BE2C (cell line): ENCODE results near the gene SEMA7A.

Source experiments
- DNase-seq: peaks from one replicate; pipeline ENCODE4 v3.0.0-alpha.2; 2020
- H3K27me3 ChIP-seq: fragments of 250-450 bp; sonication (Bioruptor Pico); 2 replicates; pipeline ENCODE4 v1.5.1; 2020; ENCODE audit warnings: mild to moderate bottlenecking
- H3K36me3 ChIP-seq: fragments of 250-450 bp; sonication (Bioruptor Pico); 2 replicates; pipeline ENCODE4 v1.5.1; 2020; ENCODE audit warnings: mild to moderate bottlenecking
- H3K4me1 ChIP-seq: fragments of 250-450 bp; sonication (Bioruptor Pico); 2 replicates; pipeline ENCODE4 v1.5.1; 2020
- H3K4me3 ChIP-seq: 2 replicates; pipeline ENCODE4 v1.5.1; 2011; ENCODE audit warnings: low read depth, low read length
- H3K9me3 ChIP-seq: fragments of 250-450 bp; sonication (Bioruptor Pico); 2 replicates; pipeline ENCODE4 v1.5.1; 2020
- TF ChIP-seq, protein P1 (sequence below): IDR thresholded peaks from 2 replicates; pipeline ENCODE4 v1.5.1; 2012; ENCODE audit warnings: mild to moderate bottlenecking, low read depth, low read length

SEMA7A gene

DNA sequence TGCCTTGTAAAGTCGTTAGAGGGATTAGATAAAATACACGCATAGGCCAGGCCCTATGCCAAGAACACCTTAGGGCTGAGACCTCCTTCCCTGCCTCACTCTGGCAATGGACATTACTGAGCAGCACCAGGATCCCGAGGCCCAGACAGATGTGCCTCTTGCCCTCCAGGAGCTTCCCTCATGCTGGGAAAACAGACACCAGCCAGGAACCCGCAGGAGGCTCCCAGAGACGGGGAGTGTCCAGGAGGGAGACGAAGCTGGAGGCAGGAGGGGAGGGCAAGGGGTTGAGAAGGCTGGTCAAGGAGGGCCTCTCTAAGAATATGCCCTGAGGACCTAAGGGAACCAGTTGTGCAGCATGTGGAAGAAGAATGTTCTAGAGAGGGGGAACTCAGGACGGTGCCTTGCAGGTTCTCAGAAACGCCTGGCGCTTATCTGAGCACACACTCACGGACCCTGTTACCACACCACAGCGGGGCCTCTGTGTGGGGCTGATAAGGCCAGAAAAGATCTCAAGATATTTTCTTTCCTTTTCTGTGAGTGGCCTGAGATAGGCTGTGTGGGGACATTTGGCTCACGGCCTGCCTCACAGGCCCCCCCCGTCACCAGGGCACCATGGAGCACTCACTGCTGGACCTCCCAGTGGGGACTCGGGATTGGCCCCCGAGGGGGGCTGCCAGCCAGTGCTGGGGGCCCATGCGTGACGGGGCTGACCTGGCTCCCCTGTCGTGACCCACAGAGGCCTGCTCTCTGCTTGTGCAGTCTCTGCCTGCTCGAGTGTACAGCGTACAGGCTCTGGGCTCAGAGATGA is 44.3 kb downstream of the SEMA7A start:
- Histone ChIP-seq H3K4me1 (no peaks in the 10 kb centered on the region), H3K4me3 (no peak overlapping the region), H3K9me3 (no peaks in the 10 kb centered on the region), H3K27me3 (no peaks in the 10 kb centered on the region), H3K36me3 (no peaks in the 10 kb centered on the region)
- TF ChIP-seq, protein P1, sequence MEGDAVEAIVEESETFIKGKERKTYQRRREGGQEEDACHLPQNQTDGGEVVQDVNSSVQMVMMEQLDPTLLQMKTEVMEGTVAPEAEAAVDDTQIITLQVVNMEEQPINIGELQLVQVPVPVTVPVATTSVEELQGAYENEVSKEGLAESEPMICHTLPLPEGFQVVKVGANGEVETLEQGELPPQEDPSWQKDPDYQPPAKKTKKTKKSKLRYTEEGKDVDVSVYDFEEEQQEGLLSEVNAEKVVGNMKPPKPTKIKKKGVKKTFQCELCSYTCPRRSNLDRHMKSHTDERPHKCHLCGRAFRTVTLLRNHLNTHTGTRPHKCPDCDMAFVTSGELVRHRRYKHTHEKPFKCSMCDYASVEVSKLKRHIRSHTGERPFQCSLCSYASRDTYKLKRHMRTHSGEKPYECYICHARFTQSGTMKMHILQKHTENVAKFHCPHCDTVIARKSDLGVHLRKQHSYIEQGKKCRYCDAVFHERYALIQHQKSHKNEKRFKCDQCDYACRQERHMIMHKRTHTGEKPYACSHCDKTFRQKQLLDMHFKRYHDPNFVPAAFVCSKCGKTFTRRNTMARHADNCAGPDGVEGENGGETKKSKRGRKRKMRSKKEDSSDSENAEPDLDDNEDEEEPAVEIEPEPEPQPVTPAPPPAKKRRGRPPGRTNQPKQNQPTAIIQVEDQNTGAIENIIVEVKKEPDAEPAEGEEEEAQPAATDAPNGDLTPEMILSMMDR: no peak
- no peak for DNase-seq

DNA sequence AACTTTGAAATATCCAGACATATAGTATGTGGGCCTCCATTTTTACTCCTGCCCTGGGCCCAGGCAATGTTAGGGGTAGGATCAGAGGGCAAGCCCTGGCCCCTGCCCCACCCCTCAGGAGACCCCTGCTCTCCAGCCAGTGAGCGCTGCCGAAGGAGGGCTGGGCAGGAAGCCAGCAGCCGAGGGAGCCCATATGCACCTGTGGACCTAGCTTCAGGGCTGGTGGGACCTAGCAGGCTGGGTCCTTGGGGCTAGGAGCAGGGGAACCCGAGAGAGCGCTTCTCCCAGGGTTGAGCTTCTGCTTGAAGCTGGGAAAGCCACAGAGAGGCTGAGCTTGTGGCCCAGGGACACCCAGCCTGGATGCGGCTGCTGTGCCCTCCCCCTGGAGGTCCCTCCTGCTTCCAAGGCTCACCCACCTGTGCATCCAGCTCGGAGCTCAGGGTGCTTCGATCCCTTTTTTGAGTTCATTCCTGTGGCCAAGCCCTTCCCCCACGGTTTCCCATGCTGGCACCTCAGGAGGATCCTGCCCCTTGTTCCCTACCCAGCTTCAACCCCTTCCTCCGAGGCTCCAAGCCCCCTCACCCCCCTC is 45.3 kb downstream of the SEMA7A start:
- DNase-seq: no peak
- no peaks in the 10 kb centered on the region for H3K9me3 ChIP-seq
- TF ChIP-seq, protein P1: no peak
- H3K4me1 ChIP-seq: no peaks in the 10 kb centered on the region
- H3K27me3 ChIP-seq: no peaks in the 10 kb centered on the region
- no peaks in the 10 kb centered on the region for H3K36me3 ChIP-seq
- H3K4me3 ChIP-seq: no peak overlapping the region

DNA sequence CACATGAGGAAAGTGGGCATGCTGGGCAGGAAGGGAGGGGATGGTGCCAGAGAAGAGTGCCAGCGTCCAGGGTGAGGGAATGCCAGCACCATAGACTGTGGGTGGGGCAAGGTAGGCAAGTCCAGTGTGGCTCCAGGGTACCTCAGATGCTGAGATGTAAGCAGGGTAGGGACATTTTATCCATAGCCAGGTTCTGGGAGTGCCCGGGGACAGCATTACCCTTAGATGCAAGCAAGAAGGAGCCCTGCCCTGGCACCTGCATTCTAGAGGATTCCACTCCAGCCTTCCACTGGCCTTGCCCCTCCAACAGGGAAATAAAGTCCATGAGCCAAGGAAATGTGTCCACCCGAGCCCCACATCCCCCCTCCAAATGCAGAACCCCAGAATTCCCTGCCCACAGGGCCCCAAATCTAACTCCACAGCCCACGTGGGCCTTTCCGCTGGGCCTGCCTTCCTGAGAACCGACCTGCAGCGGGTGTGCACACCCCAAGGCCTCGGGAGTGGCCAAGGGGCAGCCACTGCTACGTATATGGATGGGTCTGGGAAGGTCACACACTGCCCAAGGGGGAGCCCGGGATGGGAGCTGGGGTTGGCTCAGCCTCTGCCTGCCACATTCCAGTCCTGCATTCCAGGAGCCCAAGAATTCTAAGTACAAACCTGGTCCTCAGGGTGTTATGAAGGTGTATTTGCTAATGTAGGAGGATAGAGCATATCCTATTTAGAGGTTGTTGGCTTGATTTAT is 46.0 kb downstream of the SEMA7A start:
- no peaks in the 10 kb centered on the region for H3K36me3 ChIP-seq
- no peaks in the 10 kb centered on the region for H3K27me3 ChIP-seq
- DNase-seq: no peak
- TF ChIP-seq, protein P1: no peak
- no peaks in the 10 kb centered on the region for H3K4me1 ChIP-seq
- H3K9me3 ChIP-seq: no peaks in the 10 kb centered on the region
- no peak overlapping the region for H3K4me3 ChIP-seq

DNA sequence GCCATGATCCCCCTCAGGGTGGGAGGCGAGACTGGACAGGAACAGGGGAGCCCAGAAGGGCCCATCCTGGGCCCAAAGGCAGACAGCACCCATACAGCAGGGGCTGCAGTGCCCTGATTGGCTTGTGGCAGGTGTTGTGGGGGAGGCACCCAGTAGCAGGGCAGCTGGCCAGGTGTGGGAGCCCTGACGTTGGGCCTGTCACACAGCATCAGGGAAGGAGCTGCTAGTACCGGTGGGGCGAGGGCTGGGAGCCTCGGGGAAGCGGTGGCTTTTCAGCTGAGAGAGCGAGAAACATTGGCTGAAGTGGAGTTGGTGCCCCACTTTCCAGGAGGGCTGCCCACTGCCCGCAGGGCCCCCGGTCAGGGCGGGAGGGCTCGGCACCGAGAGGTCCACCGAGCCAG is 46.6 kb downstream of the SEMA7A start:
- Histone ChIP-seq H3K27me3 (no peaks in the 10 kb centered on the region), H3K36me3 (no peaks in the 10 kb centered on the region), H3K9me3 (no peaks in the 10 kb centered on the region), H3K4me3 (no peak overlapping the region), H3K4me1 (no peaks in the 10 kb centered on the region)
- DNase-seq: no peak
- TF ChIP-seq, protein P1: no peak

DNA sequence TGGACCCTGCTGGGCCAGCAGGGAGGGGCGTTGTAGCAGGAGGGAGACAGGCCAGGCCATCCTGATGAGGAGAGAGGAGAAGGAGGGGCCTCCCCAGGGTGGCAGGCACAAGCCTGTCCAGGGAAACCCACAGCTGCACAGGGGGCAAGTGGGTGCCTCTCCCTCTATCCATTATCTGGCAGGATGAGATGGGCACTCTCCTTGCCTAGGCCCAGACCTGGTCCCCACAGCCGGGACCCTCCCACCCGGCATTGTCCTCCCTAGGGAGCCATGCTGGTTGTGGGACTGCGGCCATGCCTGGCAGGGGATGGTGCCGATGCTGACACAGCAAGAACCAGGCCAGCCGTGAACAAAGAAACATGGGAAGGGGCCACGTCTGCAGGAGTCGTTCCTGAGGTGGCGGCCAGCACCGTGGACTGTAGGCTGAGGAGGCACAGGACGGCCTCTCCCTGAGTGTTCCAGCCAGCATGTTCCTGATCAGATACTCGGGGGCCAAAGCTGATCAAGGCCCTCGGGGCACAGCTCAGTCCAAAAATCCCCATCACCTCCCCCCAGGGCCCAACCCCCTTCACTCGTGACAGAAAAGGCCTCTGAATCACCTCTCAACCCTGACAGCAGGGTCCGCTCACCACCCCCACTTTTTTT is 47.1 kb downstream of the SEMA7A start:
- no peak for DNase-seq
- TF ChIP-seq, protein P1: no peak
- H3K4me3 ChIP-seq: no peak overlapping the region
- no peaks in the 10 kb centered on the region for H3K36me3 ChIP-seq
- H3K4me1 ChIP-seq: no peaks in the 10 kb centered on the region
- no peaks in the 10 kb centered on the region for H3K27me3 ChIP-seq
- H3K9me3 ChIP-seq: no peaks in the 10 kb centered on the region
